Activated CD8-positive, alpha-beta T cell treated with anti-CD3 and anti-CD28 coated beads for 36 hours (primary cell): ENCODE measurements around the gene CACNA1B. TPM values are rescaled to one million over a fixed set of nuclear protein-coding genes. Genes with fewer than 3 reads are reported as not detected.

ENCODE experiments used
- ATAC-seq: fragments of 200-7000 bp; cut with Tn5 transposase; one replicate; pipeline ENCODE4 v1.10.0; 2021; ENCODE audit warnings: mild to moderate bottlenecking, moderate library complexity
- CTCF ChIA-PET: fragments of 350-600 bp; sonication (Branson Sonifier 250); formaldehyde crosslinking; loops from one replicate; lab custom pipeline; 2021; ENCODE audit warnings: antibody characterized with exemption; lab: Charles Lee
- POLR2A ChIA-PET: fragments of 350-600 bp; sonication (Branson Sonifier 250); formaldehyde crosslinking; loops from one replicate; lab custom pipeline; 2021; ENCODE audit warnings: antibody characterized with exemption; lab: Charles Lee
- DNase-seq: peaks from one replicate; pipeline ENCODE4 v3.0.0-alpha.2; 2020
- H3K27ac Mint-ChIP-seq: one replicate; pipeline ENCODE4 v1.8.0; 2021; ENCODE audit warnings: mild to moderate bottlenecking, mixed read lengths
- H3K27me3 Mint-ChIP-seq: one replicate; pipeline ENCODE4 v1.8.0; 2021; ENCODE audit warnings: mixed read lengths
- H3K36me3 Mint-ChIP-seq: one replicate; pipeline ENCODE4 v1.8.0; 2021; ENCODE audit warnings: low read depth, mixed read lengths
- H3K4me1 Mint-ChIP-seq: one replicate; pipeline ENCODE4 v1.8.0; 2021; ENCODE audit warnings: low read depth, mixed read lengths
- H3K4me3 Mint-ChIP-seq: one replicate; pipeline ENCODE4 v1.8.0; 2021; ENCODE audit warnings: mild to moderate bottlenecking, moderate library complexity, mixed read lengths
- H3K9me3 Mint-ChIP-seq: one replicate; pipeline ENCODE4 v1.8.0; 2021; ENCODE audit warnings: mixed read lengths
- intact Hi-C: fragments of 100-400 bp; cut with micrococcal nuclease; formaldehyde crosslinking; loops from one replicate; pipeline ENCODE4 v1.10.0; 2022
- total RNA-seq, 2 experiments: library from RNA; stranded (reverse); gene quantifications; one replicate each; pipeline ENCODE4 v1.2.3, GENCODE V29; 2021
- TF ChIP-seq, protein P1 (sequence below): fragments of 200-600 bp; IDR thresholded peaks from one replicate; pipeline ENCODE4 v1.8.0; 2022; ENCODE audit warnings: antibody characterized with exemption, mild to moderate bottlenecking

CACNA1B gene
- total RNA-seq, 2 experiments from 2014 or later: not detected

DNA sequence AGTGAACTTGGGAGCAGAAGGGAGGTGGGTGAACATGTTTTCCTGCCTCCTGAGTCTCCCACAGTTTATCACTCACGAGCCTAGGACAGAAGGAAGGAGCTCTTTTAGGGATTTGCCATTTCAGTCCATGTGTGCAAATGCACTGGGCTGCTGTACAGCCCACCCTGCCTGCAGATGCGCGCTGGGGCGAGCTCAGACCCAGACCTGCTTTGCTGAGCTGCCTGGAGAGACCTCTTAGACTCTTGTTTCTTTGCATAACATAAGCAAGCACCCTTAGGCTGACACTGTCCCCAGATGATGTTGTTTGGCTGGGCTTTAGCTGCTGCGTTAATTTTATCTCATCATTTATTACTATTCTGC lies 199.0 kb downstream of the CACNA1B start:
- no peak for ATAC-seq
- ChIA-PET POLR2A (no interaction called here), CTCF (no interaction called here)
- TF ChIP-seq, protein P1, sequence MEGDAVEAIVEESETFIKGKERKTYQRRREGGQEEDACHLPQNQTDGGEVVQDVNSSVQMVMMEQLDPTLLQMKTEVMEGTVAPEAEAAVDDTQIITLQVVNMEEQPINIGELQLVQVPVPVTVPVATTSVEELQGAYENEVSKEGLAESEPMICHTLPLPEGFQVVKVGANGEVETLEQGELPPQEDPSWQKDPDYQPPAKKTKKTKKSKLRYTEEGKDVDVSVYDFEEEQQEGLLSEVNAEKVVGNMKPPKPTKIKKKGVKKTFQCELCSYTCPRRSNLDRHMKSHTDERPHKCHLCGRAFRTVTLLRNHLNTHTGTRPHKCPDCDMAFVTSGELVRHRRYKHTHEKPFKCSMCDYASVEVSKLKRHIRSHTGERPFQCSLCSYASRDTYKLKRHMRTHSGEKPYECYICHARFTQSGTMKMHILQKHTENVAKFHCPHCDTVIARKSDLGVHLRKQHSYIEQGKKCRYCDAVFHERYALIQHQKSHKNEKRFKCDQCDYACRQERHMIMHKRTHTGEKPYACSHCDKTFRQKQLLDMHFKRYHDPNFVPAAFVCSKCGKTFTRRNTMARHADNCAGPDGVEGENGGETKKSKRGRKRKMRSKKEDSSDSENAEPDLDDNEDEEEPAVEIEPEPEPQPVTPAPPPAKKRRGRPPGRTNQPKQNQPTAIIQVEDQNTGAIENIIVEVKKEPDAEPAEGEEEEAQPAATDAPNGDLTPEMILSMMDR: no peak
- H3K36me3 Mint-ChIP-seq: no peaks in the 10 kb centered on the region
- no peaks in the 10 kb centered on the region for H3K4me1 Mint-ChIP-seq
- H3K27ac Mint-ChIP-seq: no peak overlapping the region
- intact Hi-C loops: no loop called here
- H3K27me3 Mint-ChIP-seq: peaks cover 21% of the 10 kb centered on the region
- DNase-seq: no peak
- H3K4me3 Mint-ChIP-seq: no peak overlapping the region
- no peaks in the 10 kb centered on the region for H3K9me3 Mint-ChIP-seq

GRCh38 chr9:138077126-138077525 lies 199.5 kb downstream of the CACNA1B start:
- intact Hi-C loops: no loop called here
- H3K36me3 Mint-ChIP-seq: no peaks in the 10 kb centered on the region
- TF ChIP-seq, protein P1: no peak
- no peaks in the 10 kb centered on the region for H3K9me3 Mint-ChIP-seq
- H3K27me3 Mint-ChIP-seq: peaks cover 21% of the 10 kb centered on the region
- ATAC-seq (no peak), DNase-seq (no peak)
- POLR2A ChIA-PET: no interaction called here
- CTCF ChIA-PET: no interaction called here
- H3K27ac Mint-ChIP-seq: no peak overlapping the region
- no peak overlapping the region for H3K4me3 Mint-ChIP-seq
- no peaks in the 10 kb centered on the region for H3K4me1 Mint-ChIP-seq

- no peak for ATAC-seq
- H3K4me3 Mint-ChIP-seq: no peak overlapping the region
- peaks cover 21% of the 10 kb centered on the region for H3K27me3 Mint-ChIP-seq
- TF ChIP-seq, protein P1: no peak
- intact Hi-C loops: no loop called here
- H3K27ac Mint-ChIP-seq: no peak overlapping the region
- no peaks in the 10 kb centered on the region for H3K4me1 Mint-ChIP-seq
- no peaks in the 10 kb centered on the region for H3K9me3 Mint-ChIP-seq
- no peaks in the 10 kb centered on the region for H3K36me3 Mint-ChIP-seq
- ChIA-PET CTCF (no interaction called here), POLR2A (interaction anchor here (0.5 kb wide), 1 partner anchor 303 kb away, joined by 3 read pairs; no protein-coding TSS in a partner anchor)
- no peak for DNase-seq
Measured at GRCh38 chr9:138077898-138078540, 200.4 kb downstream of the CACNA1B start.

GRCh38 chr9:138078846-138079245 lies 201.3 kb downstream of the CACNA1B start:
- Mint-ChIP-seq H3K27ac (no peak overlapping the region), H3K9me3 (no peaks in the 10 kb centered on the region), H3K4me1 (no peaks in the 10 kb centered on the region), H3K4me3 (no peak overlapping the region), H3K27me3 (peaks cover 21% of the 10 kb centered on the region), H3K36me3 (no peaks in the 10 kb centered on the region)
- TF ChIP-seq, protein P1: no peak
- POLR2A ChIA-PET: interaction anchor here (0.6 kb wide), 1 partner anchor 338 kb away, joined by 3 read pairs; no protein-coding TSS in a partner anchor
- intact Hi-C loops: no loop called here
- DNase-seq: no peak
- CTCF ChIA-PET: no interaction called here
- no peak for ATAC-seq

- Mint-ChIP-seq H3K4me3 (no peak overlapping the region), H3K9me3 (peaks cover 12% of the 10 kb centered on the region), H3K36me3 (peaks cover 4% of the 10 kb centered on the region), H3K27me3 (peaks cover 25% of the 10 kb centered on the region), H3K27ac (no peak overlapping the region), H3K4me1 (no peaks in the 10 kb centered on the region)
- TF ChIP-seq, protein P1: no peak
- DNase-seq (no peak), ATAC-seq (no peak)
- intact Hi-C loops: no loop called here
- CTCF ChIA-PET: no interaction called here
- POLR2A ChIA-PET: no interaction called here
Measured at GRCh38 chr9:138080979-138081378, 203.4 kb downstream of the CACNA1B start.
